Fibroblast of villous mesenchyme (primary cell): ENCODE data around the gene NOC4L. TPM values are rescaled to one million over a fixed set of nuclear protein-coding genes. Genes with fewer than 3 reads are reported as not detected.

ENCODE experiments used
- DNase-seq: peaks from one replicate; pipeline ENCODE4 v3.0.0-alpha.2; 2010; ENCODE audit warnings: low read depth
- H3K4me3 ChIP-seq: 2 replicates; pipeline ENCODE4 v1.5.1; 2011; ENCODE audit warnings: low read depth, mild to moderate bottlenecking, low read length
- CTCF ChIP-seq: IDR thresholded peaks from 2 replicates; pipeline ENCODE4 v1.5.1; 2012; ENCODE audit warnings: low read depth, mild to moderate bottlenecking, low read length; ENCODE audit not compliant: insufficient read depth
- total RNA-seq: library from RNA; depleted of rRNA; stranded (reverse); fragments of >200 nt; gene quantifications from 2 replicates; pipeline ENCODE4 v1.2.3, GENCODE V29; 2012

NOC4L gene
- total RNA-seq, 1 donor: 12.1 TPM

- no peak for DNase-seq
- TF ChIP-seq CTCF: no peak
- no peak overlapping the region for H3K4me3 ChIP-seq
These were observed 21.3 kb downstream of the NOC4L start for GRCh38 chr12:132165584-132165983.

GRCh38 chr12:132166093-132166492 lies 21.8 kb downstream of the NOC4L start:
- no peak overlapping the region for H3K4me3 ChIP-seq
- DNase-seq: no peak
- TF ChIP-seq CTCF: no peak

- no peak for DNase-seq
- TF ChIP-seq CTCF: no peak
- H3K4me3 ChIP-seq: no peak overlapping the region
These were observed 22.7 kb downstream of the NOC4L start for GRCh38 chr12:132166801-132167591.

- H3K4me3 ChIP-seq: no peak overlapping the region
- DNase-seq: no peak
- no peak for TF ChIP-seq CTCF
These were observed 23.5 kb downstream of the NOC4L start for GRCh38 chr12:132167611-132168310.

- no peak for TF ChIP-seq CTCF
- no peak for DNase-seq
- no peak overlapping the region for H3K4me3 ChIP-seq
These were observed 24.2 kb downstream of the NOC4L start for GRCh38 chr12:132168311-132169031.

- no peak for DNase-seq
- TF ChIP-seq CTCF: no peak
These were observed 25.1 kb downstream of the NOC4L start for GRCh38 chr12:132169376-132169775.

More at GRCh38 chr12:132169376-132169775, 25.1 kb downstream of the NOC4L start:
- H3K4me3 ChIP-seq: no peak overlapping the region
